CD4-positive, alpha-beta T cell treated with Interleukin-15 for 1 hour (primary cell): Measurements from ENCODE around the gene TCEA3.

ENCODE experiments used
- DNase-seq: peaks from one replicate; pipeline ENCODE4 v3.0.0-alpha.2; 2020

Gene TCEA3

GRCh38 chr1:23419180-23419579, 5.4 kb downstream of the TCEA3 start:
- DNase-seq = no peak

DNA sequence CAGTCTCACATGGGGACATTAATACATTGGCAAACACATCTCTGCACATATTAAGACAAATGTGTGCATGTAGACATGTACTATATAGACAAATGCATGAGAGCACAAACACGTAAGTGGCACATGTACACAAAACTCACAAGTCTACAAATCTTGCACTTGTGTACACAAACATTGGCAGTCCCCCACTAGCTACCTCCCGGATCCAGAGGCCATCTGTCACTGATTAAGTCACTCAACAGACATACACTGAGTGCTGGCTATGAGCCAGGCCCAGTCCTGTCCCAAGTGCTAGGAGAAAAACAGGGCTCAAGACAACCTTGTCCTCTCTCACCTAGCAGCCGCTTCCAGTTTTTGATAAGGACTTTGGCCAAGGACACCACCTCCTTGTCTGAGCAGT, 7.0 kb downstream of the TCEA3 start:
- no peak for DNase-seq

- no peak for DNase-seq
Observed at GRCh38 chr1:23416964-23417363, 7.6 kb downstream of the TCEA3 start.

- no peak for DNase-seq
Observed at GRCh38 chr1:23408797-23409290, 15.7 kb downstream of the TCEA3 start.

GRCh38 chr1:23407016-23407630, 17.4 kb downstream of the TCEA3 start:
- no peak for DNase-seq

DNA sequence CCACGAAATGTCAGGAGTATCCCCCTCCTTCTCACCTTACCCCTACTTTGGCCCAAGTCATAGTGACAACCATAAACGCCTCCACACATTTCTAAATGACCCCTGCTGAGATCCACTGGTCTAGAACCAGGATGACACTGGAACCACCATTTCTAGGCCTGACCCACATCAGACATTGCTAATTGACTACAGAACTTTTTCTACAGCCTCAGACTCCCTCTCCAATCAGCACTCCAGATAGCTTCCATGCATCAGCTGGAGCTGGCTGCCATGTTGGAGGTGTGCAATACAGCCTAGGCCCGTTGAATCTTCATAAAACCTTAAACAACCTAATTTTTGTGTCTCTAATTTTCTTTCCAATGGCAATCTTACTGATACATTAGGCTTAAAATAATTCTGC, 18.6 kb downstream of the TCEA3 start:
- DNase-seq = no peak

DNA sequence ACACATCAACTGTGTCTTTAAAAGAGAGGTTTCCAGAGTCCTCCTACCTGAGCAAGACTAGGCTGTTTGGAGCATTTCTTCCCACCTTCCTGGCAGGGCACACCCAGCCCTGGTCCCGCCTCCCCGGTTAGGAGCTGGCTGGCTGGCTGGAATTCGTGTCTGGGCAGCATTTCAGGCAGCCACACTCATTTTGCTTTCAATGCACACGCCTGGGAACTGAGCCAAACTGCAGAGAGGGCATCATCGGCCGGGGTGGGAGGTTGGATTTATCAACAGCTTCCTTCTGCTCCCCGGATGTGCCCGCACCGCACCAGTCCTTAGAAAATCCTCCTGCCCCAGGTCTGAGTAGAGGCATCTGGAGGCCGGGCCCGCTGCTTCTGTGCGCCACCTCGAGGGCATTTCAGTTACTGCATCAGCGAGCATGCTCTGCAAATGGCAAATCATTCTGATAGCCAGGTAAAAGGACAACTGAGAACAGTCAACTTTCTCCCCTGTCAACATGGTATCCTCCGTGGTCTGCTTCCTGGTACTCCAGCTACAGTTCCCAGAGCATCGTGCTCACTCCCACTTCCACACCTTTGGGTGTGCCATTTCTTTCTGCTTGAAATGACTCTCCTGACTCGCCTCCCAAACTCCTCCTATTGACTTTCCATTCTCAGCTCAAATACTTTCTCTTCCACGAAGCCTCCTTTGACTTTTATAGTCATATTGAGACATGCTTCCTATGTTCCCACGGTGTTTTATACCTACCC, 20.6 kb downstream of the TCEA3 start:
- peak; percentile 71 for DNase-seq

GRCh38 chr1:23403355-23403734, 21.2 kb downstream of the TCEA3 start:
- DNase-seq = no peak

DNA sequence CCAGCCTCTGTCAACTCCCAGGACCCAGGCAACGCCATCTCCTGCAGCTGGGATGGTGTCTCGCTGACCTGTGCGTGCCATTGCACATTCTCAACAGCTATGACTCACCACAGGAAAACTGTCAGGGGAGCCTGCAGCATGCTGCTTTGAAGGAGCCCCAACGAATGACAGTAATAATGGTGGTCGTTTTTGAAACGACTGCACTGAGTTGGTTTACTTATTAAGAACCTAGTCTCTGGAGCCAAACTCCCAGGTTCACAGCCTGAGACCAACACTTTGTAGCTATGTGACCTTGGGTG, 21.6 kb downstream of the TCEA3 start:
- no peak for DNase-seq

DNA sequence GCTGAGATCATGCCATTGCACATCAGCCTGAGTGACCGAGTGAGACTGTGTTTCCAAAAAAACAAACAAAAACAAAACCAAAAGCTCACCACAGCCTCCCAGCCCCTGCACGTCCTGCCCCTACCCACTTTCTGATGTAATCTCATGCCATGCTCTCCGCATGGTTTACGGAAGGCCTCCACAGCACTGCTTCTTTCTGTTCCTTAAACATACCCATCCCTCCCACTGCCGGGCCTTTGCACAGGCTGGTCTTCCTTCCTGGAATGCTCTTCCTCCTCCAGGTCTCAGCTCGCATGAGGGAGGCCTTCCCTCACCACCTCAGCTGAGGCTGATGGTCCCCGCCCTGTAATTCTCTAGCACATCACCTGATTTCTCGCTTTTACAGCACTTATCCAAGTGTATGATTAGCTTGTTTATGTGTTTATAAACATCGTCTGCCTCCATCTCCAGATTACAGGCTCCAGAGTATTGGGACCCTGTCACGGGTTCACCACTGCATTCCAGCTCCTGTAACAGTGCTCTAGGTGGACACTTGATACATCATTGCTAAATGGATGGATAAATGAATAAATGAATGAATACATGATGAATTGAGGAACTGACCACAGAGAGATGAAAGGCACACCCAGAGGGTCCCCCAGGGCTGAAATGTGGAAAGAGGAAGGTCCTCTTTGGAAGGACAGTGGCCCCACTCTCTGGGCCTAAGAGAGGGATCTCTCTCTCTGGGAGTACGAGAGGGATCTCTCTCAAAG, 22.1 kb downstream of the TCEA3 start:
- peak; percentile 30 for DNase-seq

DNA sequence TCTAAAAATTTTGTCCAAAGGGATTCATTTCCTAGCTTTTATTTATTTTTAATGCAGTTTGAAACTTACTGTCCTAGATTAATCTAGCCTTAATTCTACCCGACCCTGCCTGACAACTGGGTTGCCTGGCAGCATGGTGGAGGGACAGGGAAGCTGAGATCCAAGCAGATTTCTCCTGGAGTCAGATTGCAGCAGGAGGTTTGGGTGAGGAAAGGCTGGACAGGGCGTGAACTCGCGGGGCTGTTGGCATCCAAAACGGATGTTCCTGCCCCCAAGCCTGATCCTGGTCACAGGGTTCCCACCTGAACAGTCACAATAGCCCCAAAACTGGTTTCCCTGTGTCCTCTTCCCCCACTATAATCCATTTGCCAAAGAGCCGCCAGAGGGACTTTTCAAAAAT, 23.2 kb downstream of the TCEA3 start:
- no peak for DNase-seq

DNA sequence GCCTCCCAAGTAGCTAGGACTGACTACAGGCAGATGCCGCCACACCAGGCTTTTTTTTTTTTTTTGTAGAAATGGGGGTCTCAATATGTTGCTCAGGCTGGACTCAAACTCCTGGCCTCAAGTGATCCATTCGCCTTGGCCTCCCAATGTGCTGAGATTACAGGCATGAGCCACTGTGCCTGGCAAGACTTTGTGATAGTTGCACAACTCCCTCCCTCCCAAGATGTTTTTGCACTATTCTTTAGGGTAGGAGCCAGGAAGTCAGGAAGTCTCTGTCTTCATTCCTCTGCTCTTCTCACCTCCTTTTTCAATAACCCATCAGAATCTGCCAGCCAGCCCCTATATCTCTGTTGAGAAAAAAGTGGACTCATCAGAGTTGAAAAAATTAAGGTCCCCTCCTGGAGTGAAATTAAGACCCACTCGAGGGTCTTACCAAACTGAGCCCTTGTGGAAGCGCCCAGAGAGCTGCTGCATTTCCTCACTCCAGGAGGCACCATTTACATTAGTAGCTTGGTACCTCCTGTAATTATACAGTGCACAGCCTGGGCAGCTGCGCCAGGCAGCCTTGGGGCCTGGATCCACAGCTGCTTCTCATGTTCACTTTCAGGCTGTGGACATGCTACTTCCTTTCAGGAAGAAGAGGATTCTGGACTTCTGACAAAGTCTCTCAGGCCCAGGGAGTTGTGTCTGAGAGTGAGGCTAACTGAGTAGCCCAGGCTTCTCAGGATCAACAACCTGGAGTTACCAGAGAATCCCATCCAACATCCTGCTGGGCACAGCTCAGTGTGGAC, 24.0 kb downstream of the TCEA3 start:
- no peak for DNase-seq

DNA sequence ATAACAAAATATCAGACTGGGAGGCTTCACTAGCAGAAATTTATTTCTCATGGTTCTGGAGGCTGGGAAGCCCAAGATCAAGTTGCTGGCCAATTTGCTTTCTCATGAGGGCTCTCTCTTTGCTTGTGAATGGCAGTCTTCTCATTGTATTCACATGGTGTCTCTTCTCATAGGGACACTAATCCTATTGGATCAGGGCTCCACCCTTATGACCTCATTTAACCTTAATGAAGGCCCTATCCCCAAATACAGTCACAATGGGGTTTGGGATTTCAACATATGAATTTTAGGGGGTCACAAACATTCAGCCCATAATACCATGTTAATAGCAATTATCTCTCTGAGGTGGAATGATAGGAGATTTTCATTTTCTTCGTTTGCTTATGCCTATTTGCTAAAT, 25.3 kb downstream of the TCEA3 start:
- no peak for DNase-seq

- no peak for DNase-seq
Observed at GRCh38 chr1:23397908-23398307, 26.6 kb downstream of the TCEA3 start.

DNA sequence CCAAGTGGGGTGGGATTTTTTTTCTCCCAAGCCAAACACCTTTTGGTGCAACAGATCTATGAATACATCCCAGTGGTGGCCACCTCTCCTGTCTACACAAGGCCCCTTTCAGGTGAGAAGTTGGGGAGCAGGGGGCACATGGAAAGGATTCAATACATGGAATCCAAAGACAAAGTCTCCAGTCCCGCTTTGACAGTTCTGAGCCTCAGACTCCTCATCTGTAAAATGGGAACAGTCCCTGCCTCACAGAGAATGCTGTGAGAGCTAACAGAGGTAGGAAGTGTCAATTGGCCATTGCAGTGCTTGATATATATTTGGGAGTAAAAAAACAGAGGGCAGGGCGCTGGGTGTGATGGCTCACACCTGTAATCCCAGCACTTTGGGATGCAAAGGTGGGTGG, 28.2 kb downstream of the TCEA3 start:
- no peak for DNase-seq

- DNase-seq = no peak
Observed at GRCh38 chr1:23395849-23396248, 28.7 kb downstream of the TCEA3 start.

GRCh38 chr1:23395154-23395724, 29.3 kb downstream of the TCEA3 start:
- DNase-seq = no peak

DNA sequence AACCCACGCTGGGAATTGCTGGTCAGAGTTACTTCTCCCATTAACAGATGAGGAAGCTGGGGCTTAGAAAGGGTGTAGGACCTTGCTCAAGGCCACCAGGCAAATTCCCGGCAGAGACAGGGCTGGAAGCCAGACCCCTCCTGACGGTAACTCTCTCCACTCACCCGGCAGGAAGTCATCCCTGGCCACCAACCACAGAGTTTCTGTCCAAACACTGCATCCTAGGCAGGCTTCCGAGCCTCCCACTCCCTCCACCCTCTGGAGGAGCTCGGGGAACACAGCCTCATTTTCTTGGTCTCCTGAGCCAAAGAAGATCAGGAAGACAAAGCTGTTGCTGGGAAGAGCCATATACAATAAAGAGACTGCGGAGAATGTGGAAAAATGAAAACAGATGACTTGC, 29.9 kb downstream of the TCEA3 start:
- no peak for DNase-seq

- DNase-seq = no peak
Observed at GRCh38 chr1:23394181-23394580, 30.4 kb downstream of the TCEA3 start.

DNA sequence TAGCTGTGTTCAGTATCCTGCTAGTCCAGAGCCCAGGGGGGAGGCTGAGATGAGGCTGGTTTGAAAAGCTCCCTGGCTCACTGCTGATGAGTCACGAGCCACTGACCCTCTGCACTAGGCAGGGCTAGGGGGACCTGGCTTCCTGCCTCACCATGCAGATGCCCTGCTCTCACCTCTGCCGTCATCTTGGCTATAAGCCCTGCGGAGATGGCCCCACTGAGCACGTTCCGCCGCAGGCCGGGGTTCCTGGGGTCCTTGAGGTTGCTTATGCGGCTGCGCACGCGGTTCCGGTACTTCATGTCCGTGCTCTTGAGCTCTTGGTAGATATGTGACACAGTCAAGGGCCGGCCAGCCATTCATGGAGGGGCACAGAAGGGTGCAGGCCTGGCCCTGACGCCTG, 30.8 kb downstream of the TCEA3 start:
- no peak for DNase-seq

DNA sequence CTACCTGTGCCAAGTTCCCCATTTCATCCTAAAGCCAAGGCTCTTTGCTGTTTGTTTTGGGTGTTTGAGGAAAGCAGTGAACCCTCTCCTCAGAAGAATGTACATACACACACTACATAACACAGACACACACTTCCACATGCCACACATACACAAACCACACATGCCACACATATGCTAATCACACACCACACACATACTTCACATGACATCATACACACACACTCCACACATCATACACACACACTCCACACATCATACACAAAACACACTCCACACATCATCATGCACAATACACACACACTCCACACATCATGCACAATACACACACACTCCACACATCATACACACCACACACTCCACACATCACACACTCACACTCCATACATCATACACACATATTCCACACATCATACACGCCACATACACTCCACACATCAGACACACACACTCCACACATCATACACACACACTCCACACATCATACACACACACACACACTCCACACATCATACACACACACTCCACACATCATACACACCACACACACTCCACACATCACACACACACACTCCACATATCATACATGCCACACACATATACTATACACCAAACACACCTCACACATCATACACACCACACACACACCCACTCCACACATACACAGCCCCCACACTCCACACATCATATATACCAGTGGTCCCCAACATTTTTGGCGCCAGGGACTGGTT, 32.3 kb downstream of the TCEA3 start:
- DNase-seq = no peak

- DNase-seq = no peak
Observed at GRCh38 chr1:23389837-23390321, 34.7 kb downstream of the TCEA3 start.
